CD4-positive, alpha-beta T cell treated with Interleukin-15 for 4 hours (primary cell): ENCODE measurements around the gene CARS1.

Source experiments
- DNase-seq: peaks from one replicate; pipeline ENCODE4 v3.0.0-alpha.2; 2020; ENCODE audit warnings: low spot score

Gene CARS1

GRCh38 chr11:2955906-2956476, 101.2 kb downstream of the CARS1 start:
- no peak for DNase-seq

GRCh38 chr11:2954263-2954662, 103.0 kb downstream of the CARS1 start:
- DNase-seq = no peak

GRCh38 chr11:2952290-2952689, 104.9 kb downstream of the CARS1 start:
- no peak for DNase-seq

GRCh38 chr11:2951231-2952110, 105.8 kb downstream of the CARS1 start:
- peak; percentile 18 for DNase-seq
